T-helper 17 cell (primary cell): ENCODE measurements around the gene HDLBP. TPM values are rescaled to one million over a fixed set of nuclear protein-coding genes. Genes with fewer than 3 reads are reported as not detected.
A peak's percentile ranks its signal among the peaks of the same experiment; 100 is the strongest.

Experiments
- ATAC-seq: fragments of 150-1000 bp; cut with Tn5 transposase; 2 replicates; pipeline ENCODE4 v1.10.0; 2021; ENCODE audit warnings: mild to moderate bottlenecking, moderate library complexity
- DNase-seq, 3 donors: peaks; one replicate each; pipeline versions ENCODE4 v3.0.0 to v3.0.0-alpha.2; 2020 to 2021
- H3K9me3 ChIP-seq: one replicate; pipeline ENCODE4 v1.7.0; 2013; ENCODE audit warnings: low read length, mild to moderate bottlenecking; ENCODE audit not compliant: control insufficient read depth, poor library complexity, severe bottlenecking
- H3K27ac Mint-ChIP-seq: one replicate; pipeline ENCODE4 v1.8.0; 2022; ENCODE audit warnings: mild to moderate bottlenecking, moderate library complexity, mixed read lengths
- H3K27me3 Mint-ChIP-seq: one replicate; pipeline ENCODE4 v1.8.0; 2022; ENCODE audit warnings: mixed read lengths
- H3K36me3 Mint-ChIP-seq: one replicate; pipeline ENCODE4 v1.8.0; 2022; ENCODE audit warnings: low read depth, mixed read lengths
- H3K4me1 Mint-ChIP-seq: one replicate; pipeline ENCODE4 v1.8.0; 2022; ENCODE audit warnings: mild to moderate bottlenecking, mixed read lengths
- H3K4me3 Mint-ChIP-seq: one replicate; pipeline ENCODE4 v1.8.0; 2022; ENCODE audit warnings: mild to moderate bottlenecking, moderate library complexity, mixed read lengths
- total RNA-seq, 4 donors: library from RNA in 2 of 4; stranded (reverse) in 2 of 4; gene quantifications; one replicate each; pipeline ENCODE4 v1.2.3 and lab custom pipeline; 2022 to 2026

Gene HDLBP
- total RNA-seq, 2 donors from 2014 or later = 136 to 175 TPM

DNA sequence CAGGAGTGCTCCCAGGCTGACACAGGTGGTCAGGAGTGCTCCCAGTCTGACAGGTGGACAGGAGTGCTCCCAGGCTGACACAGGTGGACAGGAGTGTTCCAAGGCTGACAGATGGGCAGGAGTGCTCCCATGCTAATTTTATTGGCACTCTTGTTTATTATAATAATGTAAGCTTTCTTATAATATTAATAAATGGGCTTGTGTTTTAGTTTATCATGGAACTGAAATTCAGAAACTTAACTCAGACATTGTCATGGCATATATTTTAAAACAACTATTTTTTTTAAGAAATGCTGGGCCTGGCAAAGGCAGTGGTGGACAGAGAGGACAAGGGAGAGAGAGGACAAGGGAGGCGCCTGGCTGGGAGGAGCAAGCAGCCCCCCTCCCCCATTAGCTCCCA lies 108.3 kb downstream of the HDLBP start:
- ATAC-seq = no peak
- no peak for DNase-seq
- no peak overlapping the region for H3K4me3 Mint-ChIP-seq
- no peaks in the 10 kb centered on the region for H3K36me3 Mint-ChIP-seq
- no peaks in the 10 kb centered on the region for H3K9me3 ChIP-seq
- H3K27me3 Mint-ChIP-seq = no peaks in the 10 kb centered on the region
- peaks cover 4% of the 10 kb centered on the region for H3K4me1 Mint-ChIP-seq
- H3K27ac Mint-ChIP-seq = no peak overlapping the region

DNA sequence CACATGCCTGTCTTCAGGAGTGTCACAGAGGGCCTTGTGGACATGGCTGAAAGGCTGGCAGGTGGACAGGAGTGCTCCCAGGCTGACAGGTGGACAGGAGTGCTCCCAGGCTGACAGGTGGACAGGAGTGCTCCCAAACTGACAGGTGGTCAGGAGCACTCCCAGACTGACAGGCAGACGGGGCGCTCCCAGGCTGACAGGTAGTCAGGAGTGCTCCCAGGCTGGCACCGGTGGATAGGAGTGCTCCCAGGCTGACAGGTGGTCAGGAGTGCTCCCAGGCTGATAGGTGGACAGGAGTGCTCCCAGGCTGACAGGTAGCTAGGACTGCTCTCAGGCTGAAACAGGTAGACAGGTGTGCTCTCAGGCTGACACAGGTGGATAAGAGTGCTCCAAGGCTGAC lies 110.4 kb downstream of the HDLBP start:
- DNase-seq = no peak
- no peak for ATAC-seq
- Mint-ChIP-seq H3K27me3 (no peaks in the 10 kb centered on the region), H3K27ac (no peak overlapping the region), H3K36me3 (no peaks in the 10 kb centered on the region), H3K4me1 (no peaks in the 10 kb centered on the region), H3K4me3 (no peak overlapping the region)
- H3K9me3 ChIP-seq = no peaks in the 10 kb centered on the region

DNA sequence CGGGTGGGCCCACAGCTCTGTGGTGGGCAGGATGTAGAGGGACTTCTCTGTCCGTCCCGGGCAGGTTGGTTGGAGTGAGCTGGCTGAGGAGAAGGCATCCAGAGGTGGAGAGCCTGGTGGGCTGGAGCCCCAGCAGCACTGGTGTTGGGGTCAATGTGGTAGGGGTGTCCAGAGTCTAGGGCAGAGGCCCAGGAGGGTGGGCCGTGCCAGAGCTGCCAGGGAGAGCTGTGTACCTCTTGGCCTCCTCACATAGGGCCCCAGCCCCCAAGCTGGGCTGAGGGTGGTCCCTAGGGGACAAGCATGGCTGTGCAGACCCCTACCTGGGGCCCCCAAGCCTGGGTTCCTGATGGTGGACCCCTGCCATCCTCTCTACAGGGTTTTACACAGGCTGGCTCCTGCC lies 111.0 kb downstream of the HDLBP start:
- H3K9me3 ChIP-seq = no peaks in the 10 kb centered on the region
- ATAC-seq = no peak
- H3K27me3 Mint-ChIP-seq = no peaks in the 10 kb centered on the region
- no peaks in the 10 kb centered on the region for H3K36me3 Mint-ChIP-seq
- H3K27ac Mint-ChIP-seq = no peak overlapping the region
- DNase-seq = no peak
- no peaks in the 10 kb centered on the region for H3K4me1 Mint-ChIP-seq
- no peak overlapping the region for H3K4me3 Mint-ChIP-seq

DNA sequence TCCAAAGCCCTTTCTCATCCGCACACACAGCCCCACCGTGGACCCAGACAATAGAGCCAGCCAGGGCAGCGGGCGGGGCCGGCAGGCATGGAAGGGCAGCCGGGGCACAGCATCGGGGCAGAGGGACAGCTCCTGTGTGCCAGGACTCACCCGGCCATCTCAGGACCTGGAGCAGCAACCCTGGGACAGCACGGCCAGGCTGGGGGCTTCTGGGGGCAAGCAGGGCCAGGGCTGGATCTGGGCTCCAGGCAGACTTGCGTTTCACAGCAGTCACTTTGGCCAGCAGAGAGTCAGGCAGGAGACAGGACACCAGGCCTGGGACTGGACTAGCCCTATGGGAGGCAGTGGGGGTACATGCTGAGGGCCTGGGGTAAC lies 111.5 kb downstream of the HDLBP start:
- H3K36me3 Mint-ChIP-seq = no peaks in the 10 kb centered on the region
- ATAC-seq (no peak), DNase-seq (no peak)
- no peak overlapping the region for H3K27ac Mint-ChIP-seq
- no peaks in the 10 kb centered on the region for H3K4me1 Mint-ChIP-seq
- no peaks in the 10 kb centered on the region for H3K27me3 Mint-ChIP-seq
- no peak overlapping the region for H3K4me3 Mint-ChIP-seq
- no peaks in the 10 kb centered on the region for H3K9me3 ChIP-seq

DNA sequence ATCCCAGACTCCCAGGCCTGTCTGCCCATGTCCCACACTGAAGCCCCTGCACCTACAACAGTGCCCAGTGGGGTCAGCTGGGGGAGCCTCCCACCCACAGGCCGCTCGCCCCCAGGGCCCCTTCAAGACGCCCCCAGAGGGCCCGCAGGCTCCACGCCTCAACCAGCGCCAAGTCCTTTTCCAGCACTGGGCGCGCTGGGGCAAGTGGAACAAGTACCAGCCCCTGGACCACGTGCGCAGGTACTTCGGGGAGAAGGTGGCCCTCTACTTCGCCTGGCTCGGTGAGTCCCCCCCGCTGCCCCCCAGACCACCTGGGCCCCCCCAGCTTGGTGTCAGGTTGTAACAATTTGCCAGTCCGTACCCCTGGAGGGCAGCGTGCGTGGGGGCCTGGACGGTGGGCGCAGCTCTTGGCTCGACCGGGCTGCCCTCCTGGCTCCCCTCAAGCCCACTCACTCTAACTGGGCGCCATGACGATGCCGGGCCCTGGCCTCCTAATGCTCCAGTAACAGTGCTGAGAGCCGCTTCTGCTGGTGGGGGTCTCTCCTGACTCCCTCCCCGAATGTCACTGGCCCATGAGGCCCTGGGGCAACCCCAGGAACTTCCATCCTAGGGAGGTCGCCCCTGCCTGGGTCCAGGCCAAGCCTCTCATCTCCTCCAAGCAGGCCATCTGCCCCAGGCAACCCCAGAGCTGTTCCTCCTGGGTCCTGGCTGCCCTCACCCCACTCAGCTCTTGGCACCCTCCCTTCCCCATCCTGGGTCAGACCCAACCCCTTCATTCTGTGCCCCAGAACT lies 112.1 kb downstream of the HDLBP start:
- Mint-ChIP-seq H3K27ac (no peak overlapping the region), H3K4me3 (no peak overlapping the region), H3K36me3 (no peaks in the 10 kb centered on the region), H3K27me3 (no peaks in the 10 kb centered on the region), H3K4me1 (no peaks in the 10 kb centered on the region)
- H3K9me3 ChIP-seq = no peaks in the 10 kb centered on the region
- DNase-seq (no peak), ATAC-seq (no peak)

DNA sequence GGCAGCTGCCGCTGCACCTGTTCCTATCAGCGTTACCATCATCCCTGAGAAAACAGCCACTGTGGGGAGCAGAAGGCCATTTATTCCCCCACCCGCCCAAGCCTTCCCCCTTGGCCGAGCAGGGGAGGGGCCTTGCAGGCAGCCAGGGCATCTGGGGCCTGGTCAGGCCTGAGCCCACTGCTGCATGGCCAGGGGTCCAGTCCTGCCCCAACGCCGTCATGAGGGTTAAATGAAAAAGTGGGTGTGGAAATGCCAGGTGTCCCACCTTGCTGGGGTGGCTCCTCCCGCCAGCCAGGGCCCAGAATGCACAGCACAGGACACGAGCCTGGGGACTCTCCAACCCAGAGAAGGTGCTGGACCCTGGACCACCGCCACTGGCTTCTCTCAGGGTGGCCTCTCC lies 112.8 kb downstream of the HDLBP start:
- DNase-seq (no peak), ATAC-seq (no peak)
- H3K27me3 Mint-ChIP-seq = no peaks in the 10 kb centered on the region
- H3K9me3 ChIP-seq = no peaks in the 10 kb centered on the region
- no peaks in the 10 kb centered on the region for H3K4me1 Mint-ChIP-seq
- H3K36me3 Mint-ChIP-seq = no peaks in the 10 kb centered on the region
- no peak overlapping the region for H3K27ac Mint-ChIP-seq
- H3K4me3 Mint-ChIP-seq = no peak overlapping the region

DNA sequence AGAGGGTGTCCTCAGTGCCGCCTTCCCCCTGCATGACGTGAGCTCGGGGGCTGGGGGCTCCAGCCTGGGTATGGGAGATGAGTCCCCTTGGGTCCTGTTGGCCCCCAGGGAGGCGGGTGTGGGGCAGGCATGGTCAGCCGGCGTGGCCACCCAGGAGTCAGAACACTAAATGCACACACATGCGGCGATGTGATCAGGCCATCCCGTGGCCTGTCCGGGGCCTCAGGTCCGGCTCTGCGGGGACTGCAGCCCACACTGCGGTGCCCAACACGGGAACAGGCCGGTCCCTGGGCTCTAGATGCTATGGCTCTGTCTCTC lies 113.2 kb downstream of the HDLBP start:
- no peak for DNase-seq
- H3K4me1 Mint-ChIP-seq = no peaks in the 10 kb centered on the region
- no peaks in the 10 kb centered on the region for H3K9me3 ChIP-seq
- no peak for ATAC-seq
- H3K27me3 Mint-ChIP-seq = no peaks in the 10 kb centered on the region
- no peak overlapping the region for H3K27ac Mint-ChIP-seq
- no peaks in the 10 kb centered on the region for H3K36me3 Mint-ChIP-seq
- no peak overlapping the region for H3K4me3 Mint-ChIP-seq

DNA sequence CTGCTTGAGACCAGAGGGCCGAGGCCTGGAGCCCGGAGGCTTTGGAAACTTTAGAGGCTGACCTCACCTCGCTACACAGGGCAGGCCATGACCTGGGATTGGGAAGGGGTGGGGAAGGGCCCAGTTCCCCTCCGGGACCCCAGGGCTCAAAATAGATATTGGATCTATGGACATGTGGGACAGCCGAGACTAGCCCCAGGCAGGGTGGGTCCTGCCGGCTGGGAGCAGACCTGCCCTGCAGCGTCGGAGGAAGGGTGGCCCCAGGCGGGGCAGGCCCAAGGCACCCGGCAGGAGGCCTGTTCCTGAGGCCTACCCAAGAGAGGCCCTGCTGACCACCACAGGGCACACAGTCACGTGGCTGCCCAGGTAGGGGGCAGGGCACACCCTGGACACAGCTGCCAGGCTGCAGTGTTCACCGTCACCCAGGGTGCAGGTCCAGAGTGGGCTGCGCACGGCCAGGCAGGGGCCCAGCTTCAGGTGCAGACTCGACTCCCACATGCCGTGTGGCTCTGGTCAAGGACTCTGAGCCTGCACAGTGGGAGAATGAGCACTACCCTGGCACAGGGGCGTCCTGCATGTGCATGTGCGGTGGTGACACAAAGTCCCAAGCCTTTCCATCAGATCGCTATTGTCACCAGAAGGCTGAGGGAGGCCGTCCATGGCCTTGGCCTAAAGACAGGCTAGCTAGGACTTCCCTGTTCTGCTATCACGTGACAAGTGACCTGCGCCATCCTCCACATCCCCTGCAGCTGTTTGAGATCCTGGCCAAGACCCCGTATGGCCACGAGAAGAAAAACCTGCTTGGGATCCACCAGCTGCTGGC lies 113.8 kb downstream of the HDLBP start:
- no peak overlapping the region for H3K27ac Mint-ChIP-seq
- no peaks in the 10 kb centered on the region for H3K4me1 Mint-ChIP-seq
- no peaks in the 10 kb centered on the region for H3K27me3 Mint-ChIP-seq
- no peaks in the 10 kb centered on the region for H3K36me3 Mint-ChIP-seq
- DNase-seq (no peak), ATAC-seq (no peak)
- H3K4me3 Mint-ChIP-seq = no peak overlapping the region
- no peaks in the 10 kb centered on the region for H3K9me3 ChIP-seq

DNA sequence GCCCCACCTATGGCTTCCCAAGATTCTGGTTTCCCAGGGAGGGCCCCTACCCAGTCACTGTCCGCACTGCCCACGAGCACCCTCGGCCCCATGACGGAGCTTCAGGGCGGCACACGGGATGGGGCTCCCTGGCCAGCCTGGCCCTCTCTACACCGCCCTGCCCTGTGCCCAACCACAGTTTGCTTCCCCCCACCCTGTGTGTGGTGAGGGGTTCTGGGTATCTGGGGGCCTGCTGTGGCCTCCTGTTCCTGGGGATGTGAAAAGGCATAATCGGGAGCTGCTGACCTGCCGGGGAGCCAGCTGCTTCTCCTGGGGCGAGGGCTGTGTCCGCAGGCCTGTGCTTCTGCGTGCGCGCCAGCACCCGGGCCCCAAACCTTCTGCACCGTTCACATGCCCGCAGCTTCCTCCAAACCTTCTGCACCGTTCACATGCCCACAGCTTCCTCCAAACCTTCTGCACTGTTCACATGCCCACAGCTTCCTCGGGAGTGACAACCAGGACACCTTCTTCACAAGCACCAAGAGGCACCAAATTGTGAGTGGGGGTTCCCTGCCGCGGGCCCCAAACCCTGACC lies 114.6 kb downstream of the HDLBP start:
- H3K27ac Mint-ChIP-seq = no peak overlapping the region
- no peaks in the 10 kb centered on the region for H3K9me3 ChIP-seq
- no peak for ATAC-seq
- H3K36me3 Mint-ChIP-seq = no peaks in the 10 kb centered on the region
- DNase-seq = no peak
- no peaks in the 10 kb centered on the region for H3K4me1 Mint-ChIP-seq
- no peak overlapping the region for H3K4me3 Mint-ChIP-seq
- no peaks in the 10 kb centered on the region for H3K27me3 Mint-ChIP-seq

DNA sequence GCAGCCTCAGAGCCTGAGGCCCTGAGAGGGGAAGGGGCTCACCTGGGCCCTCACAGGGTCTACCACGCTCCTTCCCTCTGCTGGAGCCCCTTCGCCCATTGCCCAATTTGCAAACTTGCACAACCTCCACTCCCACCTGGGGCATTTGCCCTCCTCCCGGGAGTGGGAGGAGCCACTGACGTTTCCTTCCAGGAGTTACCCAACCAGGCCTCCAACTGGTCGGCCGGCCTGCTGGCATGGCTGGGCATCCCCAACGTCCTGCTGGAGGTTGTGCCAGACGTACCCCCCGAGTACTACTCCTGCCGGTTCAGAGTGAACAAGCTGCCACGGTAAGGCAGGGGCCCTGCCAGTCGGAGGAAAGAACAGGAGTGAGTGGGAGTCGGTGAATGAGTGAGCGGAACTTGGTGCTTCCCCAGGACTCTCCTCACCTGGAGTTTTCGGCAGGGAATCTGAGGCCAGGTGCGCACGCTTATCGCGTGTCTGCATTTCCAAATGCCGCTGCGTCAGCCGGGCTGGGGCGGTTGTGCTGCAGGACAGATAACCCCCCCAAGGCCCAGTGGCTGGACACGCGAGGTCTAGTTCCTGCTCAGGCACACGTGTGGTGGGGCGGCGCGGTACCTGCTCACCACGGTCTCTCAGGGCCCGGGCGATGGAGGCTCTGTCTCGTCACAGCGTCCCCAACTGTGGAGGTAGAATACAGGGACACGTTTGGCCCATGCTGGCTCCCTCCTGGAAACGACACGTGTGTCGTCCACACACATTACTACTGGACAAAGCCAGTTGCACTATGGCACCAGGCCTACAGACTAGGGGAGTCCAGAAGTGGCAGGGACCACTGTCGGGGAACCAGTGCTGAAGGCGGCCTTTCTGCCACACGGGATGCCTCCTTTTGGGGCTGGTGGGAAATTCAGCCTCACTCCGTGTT lies 115.3 kb downstream of the HDLBP start:
- ATAC-seq = no peak
- no peaks in the 10 kb centered on the region for H3K4me1 Mint-ChIP-seq
- DNase-seq = no peak
- H3K36me3 Mint-ChIP-seq = no peaks in the 10 kb centered on the region
- peak overlapping the region; percentile 57 for H3K4me3 Mint-ChIP-seq
- H3K27me3 Mint-ChIP-seq = no peaks in the 10 kb centered on the region
- no peaks in the 10 kb centered on the region for H3K9me3 ChIP-seq
- H3K27ac Mint-ChIP-seq = no peak overlapping the region

DNA sequence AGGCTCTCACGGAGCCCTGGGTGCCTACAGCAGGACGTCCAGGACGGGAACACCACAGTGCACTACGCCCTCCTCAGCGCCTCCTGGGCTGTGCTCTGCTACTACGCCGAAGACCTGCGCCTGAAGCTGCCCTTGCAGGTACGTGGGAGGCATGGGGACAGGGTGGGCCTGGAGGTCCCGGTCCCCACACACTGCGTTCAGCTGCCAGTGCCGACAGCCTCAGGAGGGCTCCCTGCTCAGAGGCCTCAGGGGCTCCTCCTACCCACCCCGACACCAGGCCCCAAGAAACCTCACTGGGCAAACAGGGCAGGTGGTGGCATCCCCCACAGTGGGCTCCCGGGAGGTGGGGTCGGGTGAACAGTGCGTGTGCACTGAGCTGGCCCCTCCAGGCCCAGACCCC lies 116.2 kb downstream of the HDLBP start:
- Mint-ChIP-seq H3K4me3 (no peak overlapping the region), H3K36me3 (no peaks in the 10 kb centered on the region), H3K27me3 (no peaks in the 10 kb centered on the region), H3K4me1 (no peaks in the 10 kb centered on the region), H3K27ac (no peak overlapping the region)
- no peaks in the 10 kb centered on the region for H3K9me3 ChIP-seq
- DNase-seq (no peak), ATAC-seq (no peak)

DNA sequence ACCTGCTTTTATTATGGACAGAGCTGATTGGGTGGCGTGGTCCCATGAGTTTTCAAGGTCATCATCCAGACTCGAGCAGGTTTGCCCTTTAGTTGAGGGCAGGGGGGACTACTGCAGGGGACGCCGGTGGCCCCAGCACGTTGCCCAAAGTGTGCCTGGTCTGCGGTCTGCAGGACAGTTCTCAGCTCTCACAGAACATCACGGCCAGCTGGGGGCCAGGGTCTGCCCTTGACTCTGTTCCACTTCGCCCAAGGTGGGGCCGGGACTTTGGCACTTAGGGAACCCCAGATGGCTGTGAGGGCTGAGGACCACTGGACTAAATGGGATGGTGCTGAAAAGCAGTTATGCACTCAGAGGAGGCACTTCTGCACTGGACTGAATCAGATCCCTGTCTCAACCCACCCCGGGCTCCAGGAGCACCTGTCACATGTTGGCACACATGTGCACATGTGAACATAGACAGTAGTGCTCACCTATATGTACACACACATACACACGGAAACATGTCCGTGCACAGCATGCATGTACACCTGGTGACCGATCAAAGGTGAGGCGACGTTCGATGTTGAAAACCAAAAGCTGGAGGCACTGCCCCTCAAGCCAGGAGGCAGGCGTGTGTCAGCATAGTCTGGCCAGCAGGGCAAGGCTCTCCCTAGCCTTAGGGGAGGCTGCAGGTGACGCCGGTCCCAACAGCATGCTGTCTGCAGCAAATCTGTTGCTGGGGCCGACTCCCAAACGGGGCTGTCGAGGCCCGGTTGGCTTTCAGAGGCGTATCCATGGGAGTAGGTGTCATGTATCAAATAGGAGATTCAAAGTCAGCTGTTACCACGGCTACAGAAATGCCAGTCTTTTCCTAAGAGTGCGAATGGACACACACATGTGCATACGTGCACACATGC lies 116.8 kb downstream of the HDLBP start:
- H3K9me3 ChIP-seq = no peaks in the 10 kb centered on the region
- DNase-seq (no peak), ATAC-seq (no peak)
- Mint-ChIP-seq H3K36me3 (no peaks in the 10 kb centered on the region), H3K4me3 (no peak overlapping the region), H3K4me1 (no peaks in the 10 kb centered on the region), H3K27me3 (no peaks in the 10 kb centered on the region), H3K27ac (no peak overlapping the region)
